Breast epithelium (tissue), 4 donors: ENCODE results near the gene HDAC1. TPM values are rescaled to one million over a fixed set of nuclear protein-coding genes. Genes with fewer than 3 reads are reported as not detected.
"Not testable (repeated sequence)": the region's sequence is repeated elsewhere in the genome, so short reads cannot be mapped to it uniquely, and the experiment has no call there.

Source experiments
- DNase-seq, 2 donors: peaks; one replicate each; pipeline ENCODE4 v3.0.0-alpha.2; 2019; ENCODE audit warnings: low spot score in 2 of 2
- H3K27ac ChIP-seq, 2 donors: fragments of 200-600 bp; sonication (generic) in 1 of 2; one replicate each; pipeline ENCODE4 v1.5.1; 2016 to 2019; ENCODE audit warnings: mild to moderate bottlenecking in 1 of 2
- H3K27me3 ChIP-seq, 2 donors: fragments of 200-600 bp; sonication (generic) in 1 of 2; one replicate each; pipeline versions ENCODE4 v1.5.1 to v1.6.0; 2017 to 2019; ENCODE audit warnings: control low read depth in 1 of 2, mild to moderate bottlenecking in 1 of 2
- H3K36me3 ChIP-seq: fragments of 200-600 bp; one replicate; pipeline ENCODE4 v1.5.1; 2019
- H3K4me1 ChIP-seq, 2 donors: fragments of 200-600 bp; sonication (generic); one replicate each; pipeline ENCODE4 v1.5.1; 2016 to 2019; ENCODE audit warnings: control low read depth in 1 of 2
- H3K4me3 ChIP-seq, 3 donors: fragments of 200-600 bp; sonication (generic); 1 replicate in 2 of 3; 2 replicates in 1 of 3; pipeline ENCODE4 v1.5.1; 2016 to 2019; ENCODE audit warnings: mild to moderate bottlenecking in 3 of 3, moderate library complexity in 2 of 3
- H3K9me3 ChIP-seq, 2 donors: fragments of 200-600 bp; sonication (generic) in 1 of 2; one replicate each; pipeline ENCODE4 v1.5.1; 2016 to 2019; ENCODE audit warnings: control low read depth in 1 of 2
- POLR2A ChIP-seq: fragments of 450-650 bp; IDR thresholded peaks from one replicate; pipeline ENCODE4 v1.6.1; 2016; ENCODE audit warnings: antibody characterized with exemption, mild to moderate bottlenecking, moderate library complexity
- POLR2AphosphoS5 ChIP-seq, 3 donors: sonication (generic); formaldehyde crosslinking; IDR thresholded peaks; one replicate each; pipeline ENCODE4 v1.6.1; 2017; ENCODE audit warnings: antibody characterized with exemption in 3 of 3
- intact Hi-C: fragments of 100-400 bp; cut with DNase I; formaldehyde crosslinking; loops from one replicate; pipeline ENCODE4 v1.15.1; 2023; ENCODE audit warnings: low total_unique reads
- total RNA-seq, 3 donors: library from RNA; depleted of rRNA; stranded (reverse); fragments of >200 nt; gene quantifications; one replicate each; pipeline ENCODE4 v1.1.0, GENCODE V29; 2016
- TF ChIP-seq, protein P1 (sequence below), 3 donors: fragments of 450-650 bp; IDR thresholded peaks; one replicate each; pipeline ENCODE4 v1.5.1; 2016 to 2017; ENCODE audit warnings: antibody characterized with exemption in 3 of 3, mild to moderate bottlenecking in 3 of 3, moderate library complexity in 3 of 3

The HDAC1 gene
- total RNA-seq, 3 donors from 2014 or later: 31.8 to 87.5 (median 87.4) TPM

- Histone ChIP-seq H3K36me3 (no peaks in the 10 kb centered on the region), H3K27me3 (peaks cover 0 to 7% of the 10 kb centered on the region in 2 donors), H3K4me1 (no peaks in the 10 kb centered on the region), H3K27ac (no peak overlapping the region), H3K9me3 (no peaks in the 10 kb centered on the region), H3K4me3 (no peak overlapping the region)
- TF ChIP-seq, protein P1, sequence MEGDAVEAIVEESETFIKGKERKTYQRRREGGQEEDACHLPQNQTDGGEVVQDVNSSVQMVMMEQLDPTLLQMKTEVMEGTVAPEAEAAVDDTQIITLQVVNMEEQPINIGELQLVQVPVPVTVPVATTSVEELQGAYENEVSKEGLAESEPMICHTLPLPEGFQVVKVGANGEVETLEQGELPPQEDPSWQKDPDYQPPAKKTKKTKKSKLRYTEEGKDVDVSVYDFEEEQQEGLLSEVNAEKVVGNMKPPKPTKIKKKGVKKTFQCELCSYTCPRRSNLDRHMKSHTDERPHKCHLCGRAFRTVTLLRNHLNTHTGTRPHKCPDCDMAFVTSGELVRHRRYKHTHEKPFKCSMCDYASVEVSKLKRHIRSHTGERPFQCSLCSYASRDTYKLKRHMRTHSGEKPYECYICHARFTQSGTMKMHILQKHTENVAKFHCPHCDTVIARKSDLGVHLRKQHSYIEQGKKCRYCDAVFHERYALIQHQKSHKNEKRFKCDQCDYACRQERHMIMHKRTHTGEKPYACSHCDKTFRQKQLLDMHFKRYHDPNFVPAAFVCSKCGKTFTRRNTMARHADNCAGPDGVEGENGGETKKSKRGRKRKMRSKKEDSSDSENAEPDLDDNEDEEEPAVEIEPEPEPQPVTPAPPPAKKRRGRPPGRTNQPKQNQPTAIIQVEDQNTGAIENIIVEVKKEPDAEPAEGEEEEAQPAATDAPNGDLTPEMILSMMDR (IDR thresholded peaks at IDR 0.05): no peak
- no peak for TF ChIP-seq POLR2A
- no peak for TF ChIP-seq POLR2AphosphoS5 (IDR thresholded peaks at IDR 0.05)
- intact Hi-C loops: no loop called here
- no peak for DNase-seq
Observed at GRCh38 chr1:32272557-32273390, 19.1 kb upstream of the HDAC1 start.

DNA sequence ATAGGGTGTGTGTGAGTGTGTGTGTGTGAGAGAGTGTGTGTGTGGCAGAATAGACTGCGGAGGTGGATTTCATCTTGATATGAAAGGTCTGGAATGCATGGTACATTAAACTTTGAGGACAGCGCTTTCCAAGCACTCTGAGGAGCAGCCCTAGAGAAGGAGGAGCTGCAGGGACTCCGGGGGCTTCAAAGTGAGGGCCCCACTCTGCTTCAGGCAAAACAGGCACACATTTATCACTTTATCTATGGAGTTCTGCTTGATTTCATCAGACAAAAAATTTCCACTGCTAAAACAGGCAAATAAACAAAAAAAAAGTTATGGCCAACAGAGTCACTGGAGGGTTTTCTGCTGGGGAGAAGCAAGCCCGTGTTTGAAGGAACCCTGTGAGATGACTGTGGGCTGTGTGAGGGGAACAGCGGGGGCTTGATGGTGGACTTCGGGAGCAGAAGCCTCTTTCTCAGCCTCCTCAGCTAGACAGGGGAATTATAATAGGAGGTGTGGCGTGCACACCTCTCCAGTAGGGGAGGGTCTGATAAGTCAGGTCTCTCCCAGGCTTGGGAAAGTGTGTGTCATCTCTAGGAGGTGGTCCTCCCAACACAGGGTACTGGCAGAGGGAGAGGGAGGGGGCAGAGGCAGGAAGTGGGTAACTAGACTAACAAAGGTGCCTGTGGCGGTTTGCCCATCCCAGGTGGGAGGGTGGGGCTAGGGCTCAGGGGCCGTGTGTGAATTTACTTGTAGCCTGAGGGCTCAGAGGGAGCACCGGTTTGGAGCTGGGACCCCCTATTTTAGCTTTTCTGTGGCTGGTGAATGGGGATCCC lies 18.3 kb upstream of the HDAC1 start:
- no peaks in the 10 kb centered on the region for H3K9me3 ChIP-seq
- H3K27me3 ChIP-seq: peaks cover 0 to 7% of the 10 kb centered on the region in 2 donors
- H3K36me3 ChIP-seq: no peaks in the 10 kb centered on the region
- DNase-seq: no peak
- intact Hi-C loops: no loop called here
- H3K27ac ChIP-seq: no peak overlapping the region
- no peaks in the 10 kb centered on the region for H3K4me1 ChIP-seq
- TF ChIP-seq POLR2AphosphoS5 (IDR thresholded peaks at IDR 0.05) (no peak), POLR2A (no peak)
- H3K4me3 ChIP-seq: no peak overlapping the region

DNA sequence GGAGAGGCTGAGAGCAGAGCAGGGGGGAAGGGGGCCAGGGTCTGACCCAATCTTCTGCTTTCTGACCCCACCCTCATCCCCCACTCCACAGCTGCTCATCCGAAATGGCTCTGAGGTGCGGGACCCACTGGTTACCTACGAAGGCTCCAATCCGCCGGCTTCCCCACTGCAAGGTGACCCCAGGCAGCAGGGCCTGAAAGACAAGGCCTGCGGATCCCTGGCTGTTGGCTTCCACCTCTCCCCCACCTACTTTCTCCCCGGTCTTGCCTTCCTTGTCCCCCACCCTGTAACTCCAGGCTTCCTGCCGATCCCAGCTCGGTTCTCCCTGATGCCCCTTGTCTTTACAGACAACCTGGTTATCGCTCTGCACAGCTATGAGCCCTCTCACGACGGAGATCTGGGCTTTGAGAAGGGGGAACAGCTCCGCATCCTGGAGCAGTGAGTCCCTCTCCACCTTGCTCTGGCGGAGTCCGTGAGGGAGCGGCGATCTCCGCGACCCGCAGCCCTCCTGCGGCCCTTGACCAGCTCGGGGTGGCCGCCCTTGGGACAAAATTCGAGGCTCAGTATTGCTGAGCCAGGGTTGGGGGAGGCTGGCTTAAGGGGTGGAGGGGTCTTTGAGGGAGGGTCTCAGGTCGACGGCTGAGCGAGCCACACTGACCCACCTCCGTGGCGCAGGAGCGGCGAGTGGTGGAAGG lies 17.1 kb upstream of the HDAC1 start:
- H3K36me3 ChIP-seq: no peaks in the 10 kb centered on the region
- no peak for DNase-seq
- H3K27me3 ChIP-seq: peaks cover 0 to 7% of the 10 kb centered on the region in 2 donors
- H3K27ac ChIP-seq: no peak overlapping the region
- H3K4me1 ChIP-seq: no peaks in the 10 kb centered on the region
- TF ChIP-seq POLR2A (no peak), POLR2AphosphoS5 (IDR thresholded peaks at IDR 0.05) (no peak)
- TF ChIP-seq, protein P1 (IDR thresholded peaks at IDR 0.05): no peak
- no peak overlapping the region for H3K4me3 ChIP-seq
- H3K9me3 ChIP-seq: no peaks in the 10 kb centered on the region
- intact Hi-C loops: no loop called here

GRCh38 chr1:32275424-32275823 lies 16.5 kb upstream of the HDAC1 start:
- peak in 1 of 2 donors; percentile 62 for DNase-seq
- TF ChIP-seq POLR2AphosphoS5 (IDR thresholded peaks at IDR 0.05): no peak
- TF ChIP-seq, protein P1 (IDR thresholded peaks at IDR 0.05): no peak
- no peak for TF ChIP-seq POLR2A
- no peak overlapping the region for H3K27ac ChIP-seq
- no peaks in the 10 kb centered on the region for H3K4me1 ChIP-seq
- peak overlapping the region in 2 of 3 donors; percentile 9 to 52 for H3K4me3 ChIP-seq
- intact Hi-C loops: no loop called here
- H3K27me3 ChIP-seq: peaks cover 0 to 7% of the 10 kb centered on the region in 2 donors
- no peaks in the 10 kb centered on the region for H3K9me3 ChIP-seq
- H3K36me3 ChIP-seq: no peaks in the 10 kb centered on the region

DNA sequence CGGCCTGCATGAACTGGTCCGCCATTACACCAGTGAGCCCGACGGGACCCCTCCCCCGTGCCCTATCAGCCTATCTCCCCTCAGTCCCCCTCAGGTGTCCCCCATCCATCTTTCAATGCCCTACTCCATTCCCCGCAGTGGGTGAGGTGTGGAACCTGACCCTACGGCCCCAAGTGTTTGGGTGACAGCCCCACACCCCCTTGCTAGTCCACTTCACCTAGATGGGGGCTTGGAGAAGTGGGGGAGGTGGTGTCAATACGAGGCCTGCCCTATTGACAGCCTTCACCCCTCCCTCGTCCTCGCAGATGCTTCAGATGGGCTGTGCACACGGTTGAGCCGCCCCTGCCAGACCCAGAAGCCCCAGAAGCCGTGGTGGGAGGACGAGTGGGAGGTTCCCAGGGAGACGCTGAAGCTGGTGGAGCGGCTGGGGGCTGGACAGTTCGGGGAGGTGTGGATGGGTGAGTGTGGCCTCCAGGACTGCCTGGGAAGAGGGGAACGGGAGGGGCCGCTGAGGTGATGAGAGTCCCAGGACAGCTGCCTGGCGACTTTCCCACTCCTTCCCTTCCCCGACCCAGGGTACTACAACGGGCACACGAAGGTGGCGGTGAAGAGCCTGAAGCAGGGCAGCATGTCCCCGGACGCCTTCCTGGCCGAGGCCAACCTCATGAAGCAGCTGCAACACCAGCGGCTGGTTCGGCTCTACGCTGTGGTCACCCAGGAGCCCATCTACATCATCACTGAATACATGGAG lies 15.7 kb upstream of the HDAC1 start:
- no peaks in the 10 kb centered on the region for H3K4me1 ChIP-seq
- no peak overlapping the region for H3K4me3 ChIP-seq
- no peaks in the 10 kb centered on the region for H3K9me3 ChIP-seq
- intact Hi-C loops: no loop called here
- no peak for DNase-seq
- H3K36me3 ChIP-seq: no peaks in the 10 kb centered on the region
- TF ChIP-seq, protein P1 (IDR thresholded peaks at IDR 0.05): no peak
- no peak for TF ChIP-seq POLR2A
- TF ChIP-seq POLR2AphosphoS5 (IDR thresholded peaks at IDR 0.05): no peak
- no peak overlapping the region for H3K27ac ChIP-seq
- peaks cover 0 to 7% of the 10 kb centered on the region in 2 donors for H3K27me3 ChIP-seq

DNA sequence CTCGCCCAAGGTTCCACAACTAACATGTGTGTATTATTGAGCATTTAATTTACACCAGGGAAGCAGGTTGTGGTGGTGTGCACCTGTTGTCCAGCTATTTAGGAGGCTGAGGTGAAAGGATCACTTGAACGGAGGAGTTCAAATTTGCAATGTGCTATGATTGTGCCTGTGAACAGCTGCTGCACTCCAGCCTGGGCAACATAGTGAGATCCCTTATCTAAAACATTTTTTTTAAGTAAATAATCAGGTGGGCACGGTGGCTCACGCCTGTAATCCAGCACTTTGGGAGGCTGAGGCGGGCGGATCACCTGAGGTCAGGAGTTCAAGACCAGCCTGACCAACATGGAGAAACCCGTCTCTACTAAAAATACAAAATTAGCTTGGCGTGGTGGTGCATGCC lies 7.1 kb upstream of the HDAC1 start:
- not testable (repeated sequence) for H3K9me3 ChIP-seq

More for the DNA sequence above, 7.1 kb upstream of the HDAC1 start:
- H3K4me3 ChIP-seq, H3K27me3 ChIP-seq, H3K36me3 ChIP-seq, DNase-seq, intact Hi-C loops, H3K4me1 ChIP-seq, H3K27ac ChIP-seq: not testable (repeated sequence)
